K562 (cell line): ENCODE results near the gene EXTL1. TPM values are rescaled to one million over a fixed set of nuclear protein-coding genes. Genes with fewer than 3 reads are reported as not detected.

Source experiments
- BACH1 ChIP-seq: fragments of 200-800 bp; sonication (Bioruptor generic); IDR thresholded peaks from 2 replicates; pipeline ENCODE4 v1.6.1; 2016; ENCODE audit warnings: missing genetic modification characterization, missing compliant biosample characterization
- C11orf30 ChIP-seq: fragments of 450-650 bp; IDR thresholded peaks from 2 replicates; pipeline ENCODE4 v1.6.1; 2016; ENCODE audit warnings: low read depth, mild to moderate bottlenecking
- CEBPB ChIP-seq: fragments of 450-650 bp; IDR thresholded peaks from 2 replicates; pipeline ENCODE4 v1.6.1; 2016; ENCODE audit warnings: missing genetic modification characterization, missing compliant biosample characterization
- CEBPG ChIP-seq, 3 experiments: fragments of 200-800 bp in 1 of 3; sonication (Bioruptor generic) in 1 of 3; sonication (generic) in 1 of 3; formaldehyde crosslinking in 1 of 3; IDR thresholded peaks in 2 of 3; conservative IDR thresholded peaks in 1 of 3; 2 replicates each; pipeline versions ENCODE4 v1.6.1 to v1.8.0; 2016 to 2022; ENCODE audit warnings: missing compliant biosample characterization in 2 of 3, missing genetic modification characterization in 2 of 3, mild to moderate bottlenecking in 1 of 3, missing genetic modification reagents in 1 of 3
- DACH1 ChIP-seq: fragments of 450-650 bp; IDR thresholded peaks from 2 replicates; pipeline ENCODE4 v1.6.1; 2018; ENCODE audit not compliant: partially characterized antibody
- DPF2 ChIP-seq: fragments of 450-650 bp; IDR thresholded peaks from 2 replicates; pipeline ENCODE4 v1.6.1; 2016
- E2F4 ChIP-seq: sonication (generic); formaldehyde crosslinking; IDR thresholded peaks from 2 replicates; pipeline ENCODE4 v1.8.0; 2022; ENCODE audit warnings: mild to moderate bottlenecking, low read depth, missing genetic modification reagents
- GATAD2B ChIP-seq: fragments of 450-650 bp; IDR thresholded peaks from 2 replicates; pipeline ENCODE4 v1.6.1; 2017; ENCODE audit warnings: mild to moderate bottlenecking, borderline replicate concordance
- KAT7 ChIP-seq: sonication (generic); formaldehyde crosslinking; IDR thresholded peaks from 2 replicates; pipeline ENCODE4 v1.8.0; 2022; ENCODE audit warnings: missing genetic modification reagents, mild to moderate bottlenecking, borderline replicate concordance
- MAFF ChIP-seq: IDR thresholded peaks from 2 replicates; pipeline ENCODE4 v1.6.1; 2012; ENCODE audit warnings: low read length, improper control_type of control experiment
- MAFG ChIP-seq: fragments of 450-650 bp; conservative IDR thresholded peaks from 2 replicates; pipeline ENCODE4 v1.6.1; 2016; ENCODE audit warnings: missing genetic modification characterization, missing compliant biosample characterization
- MAFK ChIP-seq: IDR thresholded peaks from 2 replicates; pipeline ENCODE4 v1.6.1; 2011; ENCODE audit warnings: low read length, improper control_type of control experiment
- NFE2 ChIP-seq: IDR thresholded peaks from 2 replicates; pipeline ENCODE4 v1.6.1; 2014; ENCODE audit warnings: antibody characterized with exemption, low read depth
- RBBP5 ChIP-seq: fragments of 200-600 bp; sonication (generic); IDR thresholded peaks from 2 replicates; pipeline ENCODE4 v1.6.1; 2012; ENCODE audit warnings: borderline replicate concordance, mild to moderate bottlenecking, low read length, control low read depth, inconsistent platforms; ENCODE audit not compliant: insufficient read depth, poor library complexity, severe bottlenecking
- SOX6 ChIP-seq: fragments of 450-650 bp; IDR thresholded peaks from 2 replicates; pipeline ENCODE4 v1.6.1; 2014; ENCODE audit warnings: mild to moderate bottlenecking
- ZNF311 ChIP-seq: fragments of 250-450 bp; sonication (Bioruptor Pico); IDR thresholded peaks from 2 replicates; pipeline ENCODE4 v1.4.0; 2020; ENCODE audit warnings: mild to moderate bottlenecking, moderate library complexity
- ZNF639 ChIP-seq, 2 experiments: fragments of 200-800 bp in 1 of 2; sonication (Bioruptor generic) in 1 of 2; sonication (generic) in 1 of 2; formaldehyde crosslinking in 1 of 2; IDR thresholded peaks in 1 of 2; conservative IDR thresholded peaks in 1 of 2; 2 replicates each; pipeline versions ENCODE4 v1.5.0 to v1.6.1; 2016 to 2020; ENCODE audit warnings: missing compliant biosample characterization in 1 of 2, missing genetic modification characterization in 1 of 2, missing genetic modification reagents in 1 of 2
- ZNF707 ChIP-seq: fragments of 250-450 bp; sonication (Bioruptor Pico); conservative IDR thresholded peaks from 2 replicates; pipeline ENCODE4 v1.8.0; 2022; ENCODE audit warnings: inconsistent platforms, mild to moderate bottlenecking, moderate library complexity
- polyA plus RNA-seq, 8 experiments: library from polyadenylated mRNA; depleted of rRNA in 4 of 8; stranded (reverse) in 5 of 8; unstranded in 3 of 8; fragments of >200 nt; fragmentation: Nextera tagmentation in 2 of 8; fragmentation: Illumina TruSeq in 1 of 8; extraction: Ambion mirVana in 2 of 8; extraction: Trizol in 1 of 8; gene quantifications; 2 replicates each; pipeline versions ENCODE4 v1.2.1 to v1.2.3, GENCODE V29; 2011 to 2014; ENCODE audit warnings: inconsistent platforms in 1 of 8, missing spikeins in 1 of 8
- total RNA-seq, 7 experiments: library from RNA; depleted of rRNA in 6 of 7; stranded (reverse); fragments of >200 nt in 6 of 7; fragmentation: Illumina TruSeq in 2 of 7; extraction: Trizol in 2 of 7; gene quantifications; 2 replicates each; pipeline versions ENCODE4 v1.2.1 to v1.2.3, GENCODE V29; 2011 to 2021; ENCODE audit warnings: low replicate concordance in 1 of 7
- TF ChIP-seq, protein P1 (sequence below): fragments of 450-650 bp; IDR thresholded peaks from 2 replicates; pipeline ENCODE4 v1.7.0; 2016; ENCODE audit warnings: borderline replicate concordance

EXTL1 gene
- total and polyA plus RNA-seq, 9 of the 15 experiments (the other 6 are each of a cell fraction or from before 2014, with no cell fraction given): 0.04 to 0.23 (median 0.08) TPM; not detected in 3

GRCh38 chr1:26079960-26080814 is 58.6 kb downstream of the EXTL1 start (continued):
- TF ChIP-seq MAFK (peak; percentile 39; the same call in 1 of the 2 replicates), KAT7 (CRISPR knock-in tag) (no peak), ZNF639 (CRISPR knock-in tag; conservative IDR thresholded peaks at IDR 0.05 in 1 of 2, IDR thresholded peaks at IDR 0.05 in 1 of 2) (no peak), BACH1 (tag) (peak; percentile 77; the same call in 1 of the 2 replicates), NFE2 (peak; percentile 73), MAFF (peak; percentile 73; the same call in 1 of the 2 replicates), C11orf30 (peak; percentile 79), RBBP5 (no peak), E2F4 (CRISPR knock-in tag) (no peak), GATAD2B (peak; percentile 67; the same call in 1 of the 2 replicates), ZNF311 (CRISPR knock-in tag) (no peak), CEBPG (CRISPR knock-in tag; IDR thresholded peaks at IDR 0.05) (peak; percentile 69; the same call in 1 of the 2 replicates), CEBPG (tag; conservative IDR thresholded peaks at IDR 0.05 in 1 of 2, IDR thresholded peaks at IDR 0.05 in 1 of 2) (peak; percentile 69 to 79), SOX6 (peak; percentile 75), ZNF707 (no peak), DACH1 (peak; percentile 67), MAFG (peak; percentile 89), CEBPB (tag) (peak; percentile 94), DPF2 (peak; percentile 40; the same call in 1 of the 2 replicates)
- TF ChIP-seq, protein P1, sequence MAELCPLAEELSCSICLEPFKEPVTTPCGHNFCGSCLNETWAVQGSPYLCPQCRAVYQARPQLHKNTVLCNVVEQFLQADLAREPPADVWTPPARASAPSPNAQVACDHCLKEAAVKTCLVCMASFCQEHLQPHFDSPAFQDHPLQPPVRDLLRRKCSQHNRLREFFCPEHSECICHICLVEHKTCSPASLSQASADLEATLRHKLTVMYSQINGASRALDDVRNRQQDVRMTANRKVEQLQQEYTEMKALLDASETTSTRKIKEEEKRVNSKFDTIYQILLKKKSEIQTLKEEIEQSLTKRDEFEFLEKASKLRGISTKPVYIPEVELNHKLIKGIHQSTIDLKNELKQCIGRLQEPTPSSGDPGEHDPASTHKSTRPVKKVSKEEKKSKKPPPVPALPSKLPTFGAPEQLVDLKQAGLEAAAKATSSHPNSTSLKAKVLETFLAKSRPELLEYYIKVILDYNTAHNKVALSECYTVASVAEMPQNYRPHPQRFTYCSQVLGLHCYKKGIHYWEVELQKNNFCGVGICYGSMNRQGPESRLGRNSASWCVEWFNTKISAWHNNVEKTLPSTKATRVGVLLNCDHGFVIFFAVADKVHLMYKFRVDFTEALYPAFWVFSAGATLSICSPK: no peak
